HG02981 (cell line): Measurements from ENCODE around the gene TBL1X.

ENCODE experiments used
- ATAC-seq: cut with Tn5 transposase; IDR thresholded peaks from one replicate; pipeline ENCODE4 v1.9.1; 2021; ENCODE audit warnings: mild to moderate bottlenecking, moderate library complexity; ENCODE audit not compliant: unreplicated experiment

TBL1X gene

DNA sequence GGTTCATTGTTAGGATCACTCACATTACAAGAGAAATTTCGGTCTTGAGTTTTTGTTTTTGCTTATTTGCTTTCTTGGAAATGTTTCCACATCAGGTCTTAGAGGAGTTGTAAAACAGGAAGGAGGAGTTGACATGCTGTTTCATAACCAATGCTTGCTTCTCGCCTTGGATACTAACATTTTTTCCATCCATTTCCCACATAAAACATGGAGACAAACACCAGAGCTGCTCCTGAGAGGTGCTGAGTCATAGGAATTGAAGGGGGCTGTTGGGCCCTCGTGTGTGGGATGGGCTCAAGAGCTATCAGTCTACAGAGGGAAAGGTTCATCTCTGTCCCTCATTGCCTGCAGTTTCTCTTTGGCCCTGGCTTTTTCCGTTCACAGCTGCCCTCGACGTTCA lies 29.9 kb downstream of the TBL1X start:
- no peak for ATAC-seq

DNA sequence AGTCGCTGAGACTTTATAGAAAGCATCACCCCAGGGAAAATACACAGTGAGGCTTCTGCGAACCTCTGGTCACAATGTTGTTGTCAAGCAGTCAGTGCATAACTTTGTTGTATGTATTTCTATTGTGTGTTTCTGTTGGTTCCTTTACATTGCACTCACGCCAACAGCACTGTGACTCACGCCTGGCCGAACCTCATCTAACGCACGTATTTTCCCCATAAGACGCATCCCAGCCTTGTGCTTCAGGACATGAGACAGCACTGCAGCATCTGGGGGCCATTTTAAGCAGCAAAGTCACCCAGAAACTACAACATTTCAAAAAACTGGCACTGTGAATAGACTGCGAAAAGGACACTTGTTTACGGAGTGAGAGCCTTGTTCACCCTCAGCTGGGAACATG lies 30.6 kb downstream of the TBL1X start:
- ATAC-seq, result no peak

DNA sequence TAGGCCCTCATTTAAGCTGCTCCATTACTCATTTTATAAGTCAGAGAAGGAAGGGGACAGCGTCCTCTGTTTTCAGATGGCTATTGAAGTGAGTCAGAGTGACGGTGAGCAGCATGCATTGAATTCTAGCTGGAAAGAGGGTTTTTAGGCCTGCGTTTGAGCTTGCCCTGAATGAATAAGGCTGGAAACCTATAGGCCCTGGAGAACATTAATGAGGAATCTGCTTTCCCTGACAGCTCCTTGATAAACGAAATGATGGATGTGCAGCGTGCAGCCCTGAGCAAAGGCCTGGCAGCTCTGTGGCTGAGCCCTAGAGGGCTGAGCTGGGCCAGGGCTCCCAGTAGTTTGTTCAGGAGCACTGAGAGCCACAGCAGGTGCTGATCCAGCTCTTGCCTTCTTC lies 33.4 kb downstream of the TBL1X start:
- no peak for ATAC-seq

DNA sequence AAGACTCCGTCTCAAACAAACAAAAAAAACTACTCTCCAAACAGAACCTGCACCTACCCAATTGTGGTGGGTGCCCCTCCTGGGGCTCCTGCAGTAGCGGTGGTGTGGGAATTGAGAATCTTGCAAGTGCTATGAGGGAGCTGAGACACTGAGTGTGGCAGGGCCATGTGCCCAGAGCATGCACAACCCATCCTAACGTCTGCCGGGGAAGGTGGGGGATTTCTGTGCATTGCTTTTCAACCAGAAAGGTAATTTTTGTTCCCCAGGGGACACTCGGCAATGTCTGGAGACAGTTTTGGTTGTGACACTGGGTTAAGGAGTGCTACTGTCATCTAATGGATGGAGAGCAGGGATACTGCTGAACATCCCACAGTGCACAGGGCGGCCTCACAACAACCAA lies 35.7 kb downstream of the TBL1X start:
- no peak for ATAC-seq

DNA sequence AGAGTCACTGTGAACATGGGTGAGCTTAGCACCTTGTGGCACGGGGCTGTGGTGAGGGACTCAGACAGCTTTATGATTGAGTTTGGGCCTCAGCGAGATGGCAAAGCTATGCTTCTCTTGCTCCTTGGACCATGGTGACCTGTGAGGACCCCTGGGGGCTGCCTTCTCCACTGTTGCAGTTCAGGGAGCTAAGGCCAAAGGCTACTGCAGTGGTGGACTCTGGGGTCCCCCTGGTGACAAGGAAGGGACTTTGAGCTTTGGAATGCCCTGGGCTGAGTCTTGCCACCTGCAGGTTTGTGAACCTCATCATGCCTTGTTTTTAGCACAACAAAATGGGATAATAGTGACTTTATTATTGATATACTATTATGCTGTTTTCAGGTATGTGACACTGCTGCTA lies 36.5 kb downstream of the TBL1X start:
- ATAC-seq, result no peak

DNA sequence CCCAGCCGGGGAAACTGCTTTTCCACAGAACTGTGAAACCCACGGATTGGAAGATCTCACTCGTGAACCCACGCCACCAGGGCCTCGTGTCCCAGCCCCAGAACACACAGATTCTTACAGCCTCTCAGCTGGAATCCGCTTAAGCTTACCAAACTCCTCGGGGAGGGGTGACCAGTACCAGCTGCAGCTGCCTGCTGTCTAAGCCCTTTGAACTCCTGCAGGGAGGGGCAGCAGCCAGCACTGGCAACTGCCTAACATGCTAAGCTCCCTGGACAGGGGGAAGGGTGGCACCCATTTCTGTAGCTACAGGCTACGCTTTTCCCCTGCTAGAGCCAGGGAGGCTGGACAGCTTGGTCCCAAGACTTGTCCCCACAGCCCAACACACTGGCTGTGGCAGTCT lies 38.4 kb downstream of the TBL1X start:
- ATAC-seq, result no peak

DNA sequence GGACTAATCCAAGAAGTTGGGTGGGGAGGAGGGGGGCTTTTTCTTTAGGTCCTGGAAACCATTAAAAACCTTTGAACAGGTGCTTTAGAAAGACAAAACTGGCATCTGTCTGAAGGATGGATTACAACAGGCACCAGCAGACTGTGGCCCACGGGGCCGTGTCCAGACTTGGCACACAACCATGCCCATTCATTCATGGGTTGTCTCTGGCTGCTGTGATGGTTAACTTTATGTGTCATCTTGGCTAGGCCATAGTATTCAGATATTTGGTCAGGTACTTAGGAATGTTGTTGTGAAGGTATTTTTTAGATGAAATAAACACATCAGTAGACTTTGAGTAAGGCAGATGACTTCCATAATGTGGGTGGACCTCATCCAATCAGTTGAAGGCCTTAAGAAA lies 45.5 kb downstream of the TBL1X start:
- ATAC-seq, result no peak

DNA sequence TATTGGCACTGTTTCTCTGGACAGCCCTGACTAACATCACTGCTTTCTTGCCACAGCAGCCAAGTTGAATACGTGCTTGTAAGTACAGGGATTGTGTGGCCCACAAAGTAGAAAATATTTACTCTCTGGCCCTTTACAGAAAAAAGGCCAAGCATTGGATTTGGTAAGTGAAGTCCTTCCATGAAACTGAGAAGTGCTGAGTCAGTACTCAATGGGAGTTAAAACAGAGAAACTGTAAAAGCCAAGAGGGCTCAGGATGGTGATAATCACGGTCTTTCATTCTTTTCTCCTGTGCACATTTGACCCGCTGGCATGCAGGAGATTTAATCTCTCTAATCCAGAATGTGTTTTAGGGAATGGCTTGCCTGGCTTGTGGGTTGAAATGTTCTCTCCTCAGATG lies 46.1 kb downstream of the TBL1X start:
- ATAC-seq, result no peak

DNA sequence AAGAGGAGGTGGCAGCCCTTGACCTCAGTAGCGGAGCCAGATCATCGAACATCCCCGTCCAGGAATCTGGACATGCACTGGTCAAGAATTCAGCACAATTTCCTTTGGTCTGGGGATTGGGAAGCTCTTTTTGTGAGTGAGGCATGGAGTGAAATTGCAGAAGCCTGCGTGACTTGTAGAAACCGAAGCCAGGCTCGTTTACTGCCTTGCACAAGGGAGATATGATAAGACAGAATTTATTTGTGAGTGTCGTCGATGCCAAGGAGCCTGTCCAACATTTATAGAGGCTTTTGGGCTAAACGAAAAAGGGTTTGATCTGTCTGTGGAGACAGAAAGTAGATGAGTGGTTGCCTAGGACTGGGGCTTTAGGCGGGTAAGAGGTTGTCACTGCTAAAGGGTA lies 50.6 kb downstream of the TBL1X start:
- no peak for ATAC-seq

DNA sequence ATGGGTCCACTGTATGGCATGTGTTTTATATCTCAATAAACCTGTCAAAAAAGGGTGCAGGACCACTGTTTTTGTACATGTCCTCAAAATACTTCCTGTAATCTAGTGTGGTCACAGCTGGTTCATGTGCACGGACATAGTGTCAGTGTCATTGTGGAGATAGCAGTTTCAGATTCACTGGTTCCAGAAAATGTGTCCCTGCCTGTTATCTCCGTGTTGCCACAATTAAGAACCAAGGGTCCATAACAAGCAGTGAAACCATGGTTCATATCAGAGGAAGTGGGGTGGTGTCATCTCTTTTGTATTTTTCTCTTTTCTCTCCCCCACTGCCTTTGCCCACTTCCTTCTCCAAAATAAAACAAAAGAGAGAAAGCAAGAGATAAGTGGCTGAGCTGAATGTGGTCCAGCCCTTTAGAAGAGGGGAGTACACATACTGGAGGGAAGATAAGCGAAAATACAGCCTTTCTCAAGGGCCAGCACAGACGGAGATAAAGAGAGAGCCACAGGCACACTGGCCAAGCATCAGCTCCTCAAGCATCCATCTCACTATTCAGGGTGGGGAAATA lies 51.2 kb downstream of the TBL1X start:
- ATAC-seq, result peak; percentile 72

DNA sequence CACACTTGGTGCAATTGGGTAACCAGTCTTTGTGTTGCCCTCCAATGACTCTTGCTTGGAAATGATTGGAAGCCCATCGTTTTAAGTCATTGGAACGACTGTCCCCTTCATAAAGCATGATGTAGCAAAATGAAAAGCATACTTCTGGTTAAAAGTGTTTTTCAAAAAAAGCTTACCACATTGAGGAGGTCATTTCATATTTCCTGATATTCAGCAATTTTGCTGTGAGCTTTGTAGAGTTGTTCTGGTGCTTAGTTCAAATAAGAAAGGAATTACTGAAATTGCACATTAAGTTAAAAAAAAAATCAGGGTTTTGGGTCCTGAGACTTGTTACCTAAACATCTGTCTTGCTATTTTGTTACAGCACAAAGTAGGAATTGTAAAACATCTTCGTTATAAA lies 51.8 kb downstream of the TBL1X start:
- ATAC-seq, result no peak

DNA sequence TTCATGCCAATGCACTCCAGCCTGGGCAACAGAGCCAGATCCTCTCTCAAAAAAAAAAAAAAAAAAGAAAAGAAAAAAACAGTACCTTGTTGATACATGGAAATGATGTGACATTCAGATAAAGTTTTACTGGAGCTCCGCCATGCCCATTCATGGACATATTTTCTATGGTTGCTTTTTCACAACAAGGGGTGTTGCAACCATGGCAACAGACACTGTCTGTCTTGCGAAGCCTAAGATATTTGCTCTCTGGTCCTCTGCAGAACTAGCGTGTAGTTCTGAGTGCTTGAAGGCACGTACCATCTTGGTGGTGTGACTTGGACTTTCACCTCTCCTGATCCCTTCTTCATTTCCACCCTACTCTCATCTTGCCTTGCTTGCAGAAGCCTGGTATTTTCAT lies 53.2 kb downstream of the TBL1X start:
- no peak for ATAC-seq

DNA sequence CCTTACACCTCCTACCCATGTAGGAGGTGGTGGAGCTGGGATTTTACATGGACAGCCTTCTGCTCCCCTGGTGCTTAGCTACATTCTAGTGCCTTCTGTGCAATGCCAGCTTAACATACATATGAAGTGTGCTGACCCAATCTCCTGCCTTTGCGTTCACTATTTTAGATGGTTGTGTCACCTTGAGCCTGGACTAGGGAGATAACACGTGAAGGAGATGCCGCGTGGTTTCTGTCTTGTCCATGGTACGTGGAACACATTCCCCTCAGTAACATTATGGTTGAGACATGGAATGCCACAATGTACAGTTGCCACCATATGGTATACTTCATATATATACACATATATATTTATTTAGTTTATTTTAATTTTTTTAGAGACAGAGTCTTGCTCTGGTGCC lies 54.0 kb downstream of the TBL1X start:
- ATAC-seq, result no peak

DNA sequence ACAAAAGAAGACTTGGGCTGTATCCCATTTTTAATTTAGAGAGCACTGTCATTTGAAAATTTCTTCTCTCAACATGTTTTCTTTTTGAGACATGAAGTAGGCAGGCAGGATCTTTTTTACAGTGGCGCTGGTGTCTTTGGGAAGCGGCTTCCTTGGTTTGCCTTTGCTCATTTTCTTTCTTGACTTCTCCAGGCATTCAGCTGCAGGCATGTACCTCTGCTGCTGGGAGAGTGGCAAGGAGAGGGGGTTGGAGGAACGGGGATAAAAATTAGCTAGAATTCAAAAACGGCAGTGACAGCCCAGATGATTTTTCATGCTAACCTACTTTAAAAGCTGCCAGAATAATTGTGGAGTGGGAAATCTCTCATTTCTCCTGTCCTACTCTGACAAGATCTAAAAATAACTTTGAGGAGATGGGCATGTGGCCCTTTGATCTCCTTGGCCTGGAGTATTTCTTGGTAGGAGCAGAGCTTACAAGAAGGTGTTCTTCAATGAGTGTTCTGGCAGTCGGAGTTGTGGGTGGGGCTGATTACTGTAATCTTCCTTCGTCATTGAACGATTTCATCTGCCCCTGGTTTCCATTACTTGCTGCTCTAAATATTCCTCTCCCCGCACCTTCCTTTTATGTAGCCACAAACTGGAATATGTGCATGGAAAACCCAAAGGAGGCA lies 54.8 kb downstream of the TBL1X start:
- no peak for ATAC-seq

DNA sequence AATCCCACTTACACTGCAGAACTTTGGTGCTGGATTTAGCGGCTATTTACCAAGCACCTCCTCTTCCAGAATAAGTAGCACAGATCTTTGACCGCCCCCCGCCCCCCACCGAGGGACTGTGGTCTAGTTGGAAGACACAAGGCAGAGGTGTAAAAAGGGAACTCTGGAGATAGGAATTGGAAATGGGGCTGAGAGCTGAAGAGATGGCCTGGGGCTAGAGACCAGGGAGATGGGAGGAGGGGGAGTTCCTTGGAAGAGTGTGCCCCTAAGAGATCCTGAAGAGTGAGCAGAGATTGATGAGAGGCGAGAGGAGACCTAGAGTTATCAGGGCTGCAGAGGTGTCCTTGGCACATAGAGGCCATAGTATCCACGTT lies 55.3 kb downstream of the TBL1X start:
- ATAC-seq, result no peak

DNA sequence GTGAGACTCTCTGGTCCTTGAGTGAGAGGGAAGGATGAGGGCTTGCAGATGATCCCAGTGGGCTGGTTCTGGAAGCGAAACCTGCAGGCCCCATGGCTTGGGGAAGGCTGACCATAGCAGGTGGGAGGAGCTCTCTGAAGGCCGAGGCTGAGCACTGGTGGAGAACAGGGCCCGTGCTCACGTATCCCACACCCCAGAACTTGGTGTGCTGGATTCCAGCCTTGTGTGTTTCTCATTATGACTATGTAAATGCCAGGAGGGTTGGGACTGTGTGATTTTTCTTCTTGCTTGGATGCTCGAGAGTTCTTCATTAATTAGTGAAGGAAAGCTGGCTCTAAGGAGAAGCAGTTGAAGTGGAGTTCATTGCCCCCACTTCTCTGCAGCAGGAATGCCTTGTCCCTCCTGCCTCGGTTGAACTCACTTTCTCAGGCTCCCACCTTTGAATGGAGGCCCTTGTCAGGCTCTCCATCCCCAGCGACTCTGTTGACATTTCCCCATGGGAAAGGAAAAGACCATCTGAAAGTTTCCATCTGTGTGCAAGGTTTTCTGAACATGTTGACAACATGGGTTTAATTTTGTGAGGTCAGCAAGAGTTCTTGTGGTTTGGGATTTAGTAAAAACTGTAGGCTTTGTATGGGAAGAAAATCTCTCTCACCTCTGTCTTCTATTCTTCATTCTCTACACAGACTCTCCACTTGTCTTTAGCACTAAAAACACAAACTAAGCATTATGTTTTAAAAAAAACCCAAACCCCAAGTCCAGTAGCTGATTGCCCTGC lies 57.7 kb downstream of the TBL1X start:
- ATAC-seq, result no peak

DNA sequence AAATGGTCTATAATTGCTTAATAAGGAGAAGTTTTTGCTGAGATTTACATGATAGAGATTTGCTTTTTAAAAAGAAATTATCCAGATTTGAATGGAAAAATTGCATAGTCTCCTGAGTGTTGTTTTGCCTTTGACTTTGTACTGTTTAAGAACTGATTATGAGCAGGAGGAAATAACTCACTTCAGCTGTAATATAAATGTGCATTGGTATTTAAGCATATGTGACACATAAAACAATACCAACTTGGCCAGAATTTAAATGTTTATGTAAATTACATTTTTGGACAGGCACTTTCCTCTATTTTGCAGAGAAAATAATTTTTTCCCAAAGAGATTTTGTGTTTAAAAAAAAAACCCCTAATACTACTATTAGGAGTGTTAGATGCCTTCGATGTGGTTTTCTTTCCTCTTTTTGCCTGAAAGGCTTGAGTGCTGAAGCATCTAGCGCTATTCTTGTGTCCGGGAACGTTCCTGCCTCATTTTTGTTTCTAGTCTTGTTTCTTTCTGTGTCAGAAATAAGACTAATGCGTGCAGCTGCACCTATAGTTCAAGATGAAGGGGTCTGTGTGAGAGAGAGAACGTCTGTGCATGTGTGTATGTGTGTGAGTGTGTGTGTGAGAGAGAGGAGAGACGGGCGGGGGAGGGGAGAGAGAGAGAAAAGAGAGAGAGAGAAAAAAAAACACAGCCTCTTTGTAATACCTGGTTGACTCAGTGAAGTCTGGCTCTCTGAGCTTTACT lies 60.8 kb downstream of the TBL1X start:
- ATAC-seq, result no peak

DNA sequence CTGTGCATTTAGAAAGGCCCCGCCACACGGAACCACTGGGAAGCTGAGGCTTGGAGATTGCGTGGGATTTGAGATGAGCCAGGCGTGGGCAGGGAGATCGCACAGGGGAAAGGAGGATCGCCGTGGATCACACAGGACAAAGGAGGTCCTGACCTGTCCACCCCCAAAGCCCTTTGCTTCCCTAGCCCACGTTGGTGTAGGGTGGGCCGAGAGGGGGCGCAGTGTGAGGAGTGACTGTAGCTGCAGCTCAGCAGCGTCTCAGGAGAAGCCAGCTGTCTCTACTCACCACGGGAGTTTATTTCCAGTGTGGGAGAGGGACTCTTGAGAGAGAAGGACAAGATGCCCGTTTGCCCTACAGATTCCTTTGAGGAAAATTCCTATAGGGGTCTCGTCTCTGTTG lies 62.1 kb downstream of the TBL1X start:
- ATAC-seq, result no peak

DNA sequence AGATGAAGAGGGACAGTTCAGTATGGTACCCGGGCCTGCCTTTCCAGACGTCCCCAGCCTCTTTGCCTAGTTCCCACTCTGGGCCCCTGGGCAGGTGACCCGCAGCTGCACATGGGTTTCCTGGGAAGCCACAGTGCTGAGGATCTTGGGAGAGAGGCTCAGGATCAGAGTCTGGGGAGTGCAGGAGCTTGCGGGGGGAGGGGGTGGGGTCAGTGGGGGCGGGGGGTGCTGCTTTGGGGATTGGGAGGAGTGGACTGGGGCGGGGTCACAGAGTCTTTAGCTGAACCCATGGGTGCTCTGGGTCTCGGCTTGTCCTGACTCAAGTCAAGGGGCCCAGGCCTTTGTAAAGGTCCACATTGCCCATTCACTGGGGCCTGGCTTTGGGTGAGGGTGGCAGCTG lies 63.6 kb downstream of the TBL1X start:
- ATAC-seq, result no peak

DNA sequence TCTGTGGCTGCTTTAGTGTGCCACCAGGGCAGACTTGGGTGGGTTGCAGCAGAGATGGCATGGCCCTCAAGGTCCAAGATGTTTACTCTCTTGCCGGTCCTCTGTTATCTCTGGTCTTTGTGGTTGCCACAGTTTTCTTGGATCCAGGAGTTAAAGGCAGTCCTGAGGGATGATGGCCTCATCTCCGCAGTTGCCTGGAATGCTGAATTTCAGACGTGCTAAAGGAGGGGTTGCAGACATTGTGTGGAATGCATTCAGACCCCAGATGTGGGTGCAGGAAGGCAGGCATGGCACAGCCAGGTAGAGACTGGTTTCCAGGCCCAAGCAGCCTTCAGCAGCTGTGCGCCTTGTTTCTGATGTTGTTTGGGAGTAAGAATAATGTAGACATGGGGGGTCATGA lies 64.4 kb downstream of the TBL1X start:
- ATAC-seq, result no peak

DNA sequence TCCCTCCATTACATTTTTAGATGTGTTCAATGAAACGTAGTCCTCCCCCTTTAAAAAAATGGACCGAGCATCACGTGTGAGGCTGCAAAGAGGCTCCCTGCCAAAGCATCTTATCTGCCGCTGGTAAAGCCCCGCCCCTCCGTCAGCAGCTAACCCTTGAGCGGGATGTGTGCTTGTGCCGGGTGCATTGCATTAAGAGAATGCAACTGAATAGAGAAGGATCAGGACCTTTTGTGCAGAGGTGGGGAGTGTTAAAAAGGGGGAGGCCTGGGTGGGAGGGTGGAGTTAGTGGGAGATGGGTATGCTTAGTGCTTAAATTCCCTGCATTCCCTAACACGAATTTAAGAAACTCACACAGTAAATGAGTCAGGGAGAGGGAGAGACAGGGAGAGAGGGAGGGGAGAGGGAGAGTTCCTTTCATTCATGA lies 66.0 kb downstream of the TBL1X start:
- peak; percentile 93 for ATAC-seq

DNA sequence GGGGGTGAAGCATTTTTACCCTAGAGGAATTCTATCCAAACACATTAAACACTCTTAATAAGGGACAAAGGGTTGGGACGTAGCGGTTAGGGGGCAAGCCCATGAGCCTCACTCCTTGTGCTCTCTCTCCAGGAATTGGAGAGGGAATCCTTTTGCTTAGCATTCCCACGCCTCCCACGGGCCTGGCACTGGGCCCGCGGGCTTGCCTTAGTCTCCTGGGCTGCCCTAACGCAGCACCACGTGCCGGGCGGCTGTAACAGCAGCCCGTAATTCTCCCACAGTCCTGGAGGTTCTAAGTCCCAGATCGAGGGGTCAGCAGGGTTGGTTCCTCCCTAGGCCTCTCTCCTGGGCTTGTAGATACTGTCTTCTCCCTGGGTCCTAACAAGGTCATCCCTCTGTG lies 67.5 kb downstream of the TBL1X start:
- ATAC-seq, result no peak
